Fibroblast of lung (primary cell): Measurements from ENCODE around the gene ANGPTL2. TPM values are rescaled to one million over a fixed set of nuclear protein-coding genes. Genes with fewer than 3 reads are reported as not detected.

Source experiments
- DNase-seq, 2 donors: peaks; one replicate each; pipeline versions ENCODE4 v3.0.0 to v3.0.0-alpha.2; 2010; ENCODE audit warnings: low read depth in 2 of 2
- H2AFZ ChIP-seq: 2 replicates; pipeline ENCODE4 v1.5.1; 2012; ENCODE audit warnings: low read length, control low read depth, inconsistent platforms
- H3K27ac ChIP-seq: 2 replicates; pipeline ENCODE4 v1.5.1; 2011; ENCODE audit warnings: low read length, control low read depth; ENCODE audit not compliant: insufficient read depth
- H3K27me3 ChIP-seq: 2 replicates; pipeline ENCODE4 v1.5.1; 2011; ENCODE audit warnings: mild to moderate bottlenecking, low read length; ENCODE audit not compliant: control insufficient read depth, insufficient read depth
- H3K36me3 ChIP-seq: 2 replicates; pipeline ENCODE4 v1.5.1; 2011; ENCODE audit warnings: low read length; ENCODE audit not compliant: control insufficient read depth, insufficient read depth
- H3K4me1 ChIP-seq: 2 replicates; pipeline ENCODE4 v1.5.1; 2011; ENCODE audit warnings: low read length; ENCODE audit not compliant: control insufficient read depth, insufficient read depth; ENCODE audit errors: extremely low read depth
- H3K4me2 ChIP-seq: 2 replicates; pipeline ENCODE4 v1.5.1; 2011; ENCODE audit warnings: low read length, control low read depth; ENCODE audit not compliant: insufficient read depth; ENCODE audit errors: extremely low read depth
- H3K4me3 ChIP-seq, 4 experiments: fragments of 200-600 bp in 1 of 4; sonication (generic) in 1 of 4; replicated peaks in 1 of 4; 2 replicates each; pipeline ENCODE4 v1.5.1; 2011 to 2016; ENCODE audit warnings: low read length in 4 of 4, low read depth in 3 of 4, mild to moderate bottlenecking in 3 of 4, control low read depth in 2 of 4, inconsistent platforms in 1 of 4, mixed read lengths in 1 of 4; ENCODE audit not compliant: insufficient read depth in 1 of 4; ENCODE audit errors: control extremely low read depth in 1 of 4
- H3K79me2 ChIP-seq: 2 replicates; pipeline ENCODE4 v1.5.1; 2012; ENCODE audit warnings: mild to moderate bottlenecking, low read length, inconsistent platforms; ENCODE audit not compliant: control insufficient read depth, insufficient read depth
- H3K9ac ChIP-seq: 2 replicates; pipeline ENCODE4 v1.5.1; 2011; ENCODE audit warnings: mild to moderate bottlenecking, low read length, control low read depth; ENCODE audit not compliant: insufficient read depth
- H3K9me3 ChIP-seq: 2 replicates; pipeline ENCODE4 v1.5.1; 2012; ENCODE audit warnings: low read depth, low read length; ENCODE audit not compliant: control insufficient read depth, insufficient read depth
- H4K20me1 ChIP-seq: 2 replicates; pipeline ENCODE4 v1.5.1; 2011; ENCODE audit warnings: low read length; ENCODE audit not compliant: control insufficient read depth, insufficient read depth; ENCODE audit errors: extremely low read depth
- CTCF ChIP-seq, 2 donors: IDR thresholded peaks in 1 of 2; conservative IDR thresholded peaks in 1 of 2; 1 replicate in 1 of 2; 2 replicates in 1 of 2; pipeline ENCODE4 v1.5.1; 2011 to 2012; ENCODE audit warnings: low read length in 2 of 2, control low read depth in 1 of 2, inconsistent platforms in 1 of 2, low read depth in 1 of 2, mild to moderate bottlenecking in 1 of 2
- EZH2 ChIP-seq: IDR thresholded peaks from 2 replicates; pipeline ENCODE4 v1.5.1; 2012; ENCODE audit warnings: low read length, control low read depth, mild to moderate bottlenecking; ENCODE audit errors: missing control alignments
- polyA plus RNA-seq, 2 donors: library from polyadenylated mRNA; depleted of rRNA in 1 of 2; stranded (reverse) in 1 of 2; unstranded in 1 of 2; fragments of >200 nt; gene quantifications; 2 replicates each; pipeline ENCODE4 v1.2.1, GENCODE V29; 2011 to 2012; ENCODE audit warnings: missing spikeins in 1 of 2
- total RNA-seq: library from RNA; depleted of rRNA; stranded (reverse); fragments of >200 nt; gene quantifications from 2 replicates; pipeline ENCODE4 v1.2.1, GENCODE V29; 2014

ANGPTL2 gene
- total and polyA plus RNA-seq, 2 donors (not counting 1 experiment from before 2014, with no cell fraction given) = 128 to 163 TPM

- Histone ChIP-seq H3K27ac (peak overlapping the region; percentile 69), H3K4me1 (peaks cover 8% of the 10 kb centered on the region), H2AFZ (no peak overlapping the region), H3K4me3 (no peak overlapping the region), H3K4me2 (no peak overlapping the region), H3K9me3 (no peaks in the 10 kb centered on the region), H4K20me1 (no peaks in the 10 kb centered on the region), H3K9ac (no peak overlapping the region), H3K79me2 (no peaks in the 10 kb centered on the region), H3K27me3 (no peaks in the 10 kb centered on the region), H3K36me3 (no peaks in the 10 kb centered on the region)
- no peak for DNase-seq
- TF ChIP-seq EZH2 (no peak), CTCF (conservative IDR thresholded peaks at IDR 0.05 in 1 of 2, IDR thresholded peaks at IDR 0.05 in 1 of 2; ENCODE audit: low read depth in 1 of 2, low read length in 2 of 2) (no peak)
These were observed 72.3 kb downstream of the ANGPTL2 start for GRCh38 chr9:127050152-127050551.

GRCh38 chr9:127049581-127049980 is 72.9 kb downstream of the ANGPTL2 start:
- Histone ChIP-seq H3K27me3 (no peaks in the 10 kb centered on the region), H3K4me3 (no peak overlapping the region), H2AFZ (peak overlapping the region; percentile 1), H4K20me1 (no peaks in the 10 kb centered on the region), H3K36me3 (no peaks in the 10 kb centered on the region), H3K27ac (peak overlapping the region; percentile 69), H3K4me2 (peak overlapping the region; percentile 21), H3K79me2 (no peaks in the 10 kb centered on the region), H3K9ac (no peak overlapping the region), H3K9me3 (no peaks in the 10 kb centered on the region), H3K4me1 (peaks cover 8% of the 10 kb centered on the region)
- DNase-seq = peak; percentile 16 to 42
- TF ChIP-seq EZH2 (no peak), CTCF (conservative IDR thresholded peaks at IDR 0.05 in 1 of 2, IDR thresholded peaks at IDR 0.05 in 1 of 2; ENCODE audit: low read depth in 1 of 2, low read length in 2 of 2) (no peak)

DNA sequence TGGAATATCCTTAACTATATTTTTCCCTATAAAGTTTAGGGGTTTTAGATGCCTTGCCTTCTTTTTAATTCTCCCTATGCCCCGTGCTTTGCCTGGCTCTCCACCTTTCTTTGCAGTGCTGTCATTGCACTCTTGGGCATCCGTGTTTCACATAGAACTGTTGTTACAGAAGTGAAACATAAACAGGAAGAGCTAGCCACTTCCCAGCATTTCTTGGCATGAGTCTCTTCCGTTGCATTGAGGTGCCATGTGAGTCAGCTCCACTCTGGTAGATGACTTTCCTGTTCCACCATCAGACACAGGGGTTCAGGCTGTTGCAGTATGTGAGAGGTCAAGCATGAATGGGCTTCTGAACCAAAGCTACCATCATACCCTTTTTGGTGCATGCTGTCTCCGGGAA is 73.4 kb downstream of the ANGPTL2 start:
- TF ChIP-seq CTCF (conservative IDR thresholded peaks at IDR 0.05 in 1 of 2, IDR thresholded peaks at IDR 0.05 in 1 of 2; ENCODE audit: low read depth in 1 of 2, low read length in 2 of 2) (peak in 1 of 2 donors; percentile 54), EZH2 (no peak)
- DNase-seq = peak; percentile 90 to 94
- Histone ChIP-seq H3K79me2 (no peaks in the 10 kb centered on the region), H3K27ac (peak overlapping the region; percentile 69), H4K20me1 (no peaks in the 10 kb centered on the region), H3K4me2 (peak overlapping the region; percentile 21), H3K4me1 (peaks cover 8% of the 10 kb centered on the region), H3K36me3 (no peaks in the 10 kb centered on the region), H3K4me3 (no peak overlapping the region), H3K9ac (no peak overlapping the region), H2AFZ (no peak overlapping the region), H3K9me3 (no peaks in the 10 kb centered on the region), H3K27me3 (no peaks in the 10 kb centered on the region)
